IPS DF 6.9 (cell line): ENCODE results near the gene TXNDC2.
"Not testable (repeated sequence)": the region's sequence is repeated elsewhere in the genome, so short reads cannot be mapped to it uniquely, and the experiment has no call there.

Experiments used
- DNase-seq: peaks from one replicate; pipeline ENCODE4 v3.0.0-alpha.2; 2013; ENCODE audit warnings: low read depth, low spot score
- H3K27ac ChIP-seq: one replicate; pipeline ENCODE4 v1.5.1; 2013; ENCODE audit warnings: low read length, control low read depth
- H3K27me3 ChIP-seq: 2 replicates; pipeline ENCODE4 v1.6.1; 2013; ENCODE audit warnings: mild to moderate bottlenecking, low read length; ENCODE audit not compliant: control insufficient read depth, insufficient read depth
- H3K36me3 ChIP-seq: 2 replicates; pipeline ENCODE4 v1.6.1; 2013; ENCODE audit warnings: low read length; ENCODE audit not compliant: control insufficient read depth, insufficient read depth
- H3K4me1 ChIP-seq: 2 replicates; pipeline ENCODE4 v1.6.1; 2013; ENCODE audit warnings: low read length; ENCODE audit not compliant: control insufficient read depth, insufficient read depth
- H3K4me3 ChIP-seq: 2 replicates; pipeline ENCODE4 v1.5.1; 2013; ENCODE audit warnings: mild to moderate bottlenecking, low read length
- H3K9me3 ChIP-seq: 2 replicates; pipeline ENCODE4 v1.6.1; 2013; ENCODE audit warnings: low read length, inconsistent platforms; ENCODE audit not compliant: control insufficient read depth, insufficient read depth
- WGBS: extraction: QIAGEN DNeasy Blood & Tissue Kit; methylation state at CpG from one replicate; pipeline ENCODE4 v1.1.7; 2013; ENCODE audit warnings: mixed read lengths, missing lambda C conversion rate; ENCODE audit not compliant: insufficient read length, insufficient coverage; 5-methylcytosine and 5-hydroxymethylcytosine counted together

The TXNDC2 gene

DNA sequence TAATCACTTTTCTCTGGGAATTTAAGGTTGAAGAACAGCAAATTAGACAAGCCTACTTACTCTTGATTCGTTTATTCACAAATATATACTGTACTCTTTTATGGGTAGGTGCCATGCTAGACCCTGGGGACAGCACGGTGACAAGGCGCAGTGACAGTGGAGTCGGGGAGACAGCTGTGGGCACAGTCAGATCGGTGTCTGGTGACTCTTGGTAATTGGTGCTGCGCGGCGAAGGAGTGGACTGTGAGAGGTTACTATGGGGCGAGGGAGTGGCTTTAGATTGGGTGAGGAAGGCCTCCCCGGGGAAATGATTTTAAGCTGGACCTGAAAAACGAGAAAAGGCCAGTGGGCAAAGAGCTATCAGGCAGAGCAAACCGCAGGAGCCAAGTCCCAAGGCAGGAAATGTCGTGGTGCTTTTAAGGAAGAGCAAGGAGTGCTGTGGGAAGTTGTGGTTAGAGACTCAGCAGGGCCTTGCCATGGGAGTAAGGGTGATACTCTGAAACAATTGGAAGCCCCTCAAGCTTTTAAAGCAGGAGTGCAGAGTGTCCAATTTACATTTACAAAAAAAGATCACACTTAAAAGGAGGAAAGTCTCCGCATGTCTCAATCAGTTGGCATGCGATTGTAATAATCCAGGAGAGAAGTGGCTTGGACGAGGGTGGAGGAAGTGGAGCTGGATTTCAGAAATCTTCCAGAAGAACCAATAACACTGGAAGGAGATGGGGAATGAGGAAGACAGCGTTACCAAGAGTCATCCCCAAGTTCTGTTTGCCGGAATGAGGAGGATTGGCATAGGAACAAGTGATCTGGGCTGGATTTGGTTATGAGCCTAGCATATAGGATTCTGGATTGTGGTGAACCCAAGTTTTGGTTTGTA, 36.1 kb upstream of the TXNDC2 start:
- Histone ChIP-seq H3K9me3 (no peaks in the 10 kb centered on the region), H3K4me1 (peaks cover 1% of the 10 kb centered on the region), H3K4me3 (no peak overlapping the region), H3K36me3 (no peaks in the 10 kb centered on the region; the same call in 1 of the 2 replicates), H3K27me3 (no peaks in the 10 kb centered on the region), H3K27ac (no peak overlapping the region)
- WGBS, result no CpG with 5 or more reads among the region's 18 CpGs
- DNase-seq, result no peak

GRCh38 chr18:9850309-9850708, 35.5 kb upstream of the TXNDC2 start:
- no peak overlapping the region for H3K27ac ChIP-seq
- no peaks in the 10 kb centered on the region; the same call in 1 of the 2 replicates for H3K36me3 ChIP-seq
- WGBS, result no CpG with 5 or more reads among the region's 3 CpGs

GRCh38 chr18:9851511-9851910, 34.3 kb upstream of the TXNDC2 start:
- H3K27ac ChIP-seq, result no peak overlapping the region
- no peaks in the 10 kb centered on the region for H3K9me3 ChIP-seq
- DNase-seq, result no peak
- H3K36me3 ChIP-seq, result no peaks in the 10 kb centered on the region; the same call in 1 of the 2 replicates
- H3K27me3 ChIP-seq, result no peaks in the 10 kb centered on the region
- peaks cover 1% of the 10 kb centered on the region for H3K4me1 ChIP-seq
- no peak overlapping the region for H3K4me3 ChIP-seq
- WGBS, result no CpG with 5 or more reads among the region's 2 CpGs

More at GRCh38 chr18:9850309-9850708, 35.5 kb upstream of the TXNDC2 start:
- Histone ChIP-seq H3K4me3 (no peak overlapping the region), H3K4me1 (peaks cover 1% of the 10 kb centered on the region), H3K9me3 (no peaks in the 10 kb centered on the region), H3K27me3 (no peaks in the 10 kb centered on the region)
- DNase-seq, result no peak

- DNase-seq, result no peak
- Histone ChIP-seq H3K4me1 (peaks cover 1% of the 10 kb centered on the region), H3K4me3 (no peak overlapping the region), H3K27me3 (no peaks in the 10 kb centered on the region), H3K27ac (no peak overlapping the region), H3K36me3 (no peaks in the 10 kb centered on the region; the same call in 1 of the 2 replicates), H3K9me3 (no peaks in the 10 kb centered on the region)
- no CpG with 5 or more reads among the region's 5 CpGs for WGBS
Measured at GRCh38 chr18:9852266-9853081, 33.3 kb upstream of the TXNDC2 start.

DNA sequence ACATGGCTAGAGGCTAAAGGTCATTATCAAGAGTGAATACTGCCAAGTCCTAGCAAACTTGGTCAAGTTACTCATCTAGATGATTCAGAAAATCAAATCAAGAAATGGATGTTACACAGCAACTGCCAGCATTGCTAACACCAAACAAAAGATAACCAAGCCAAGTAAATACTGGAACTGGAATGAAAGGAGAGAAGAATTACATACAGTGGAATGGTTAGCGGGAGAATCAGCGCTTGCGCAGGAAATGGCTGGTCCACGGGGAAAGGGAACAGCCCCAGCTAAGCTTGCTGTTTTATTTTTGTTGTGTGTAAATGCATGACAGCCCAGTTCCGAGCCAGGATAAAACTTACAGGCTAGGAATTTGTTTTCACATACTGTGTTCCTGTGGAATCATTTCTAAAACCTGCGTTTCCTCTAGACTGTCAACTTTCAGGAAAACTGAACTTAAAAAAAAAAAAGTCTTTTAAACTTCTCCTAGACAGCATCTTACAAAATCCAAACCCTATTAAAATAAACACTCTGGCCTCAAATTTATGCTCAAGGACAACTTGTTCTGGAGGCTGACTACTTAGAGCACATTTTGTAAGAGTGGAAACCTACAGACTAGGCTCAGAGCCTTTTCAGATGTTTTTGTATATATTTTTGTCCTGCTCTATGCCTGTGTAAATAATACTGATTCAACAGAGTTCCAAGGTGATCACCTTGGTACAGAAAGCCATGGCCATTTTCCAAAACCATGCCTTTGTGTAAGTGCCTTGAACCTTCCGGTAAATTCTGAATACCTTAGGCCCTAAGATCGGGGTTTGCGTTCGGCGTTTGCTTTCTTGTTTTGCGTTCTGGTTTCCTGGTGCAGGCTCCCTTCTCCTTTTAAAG, 30.7 kb upstream of the TXNDC2 start:
- Histone ChIP-seq H3K27ac (no peak overlapping the region), H3K4me3 (no peak overlapping the region), H3K9me3 (no peaks in the 10 kb centered on the region), H3K27me3 (no peaks in the 10 kb centered on the region), H3K4me1 (peaks cover 1% of the 10 kb centered on the region; the same call in 1 of the 2 replicates), H3K36me3 (no peaks in the 10 kb centered on the region)
- no CpG with 5 or more reads among the region's 12 CpGs for WGBS
- DNase-seq, result no peak

GRCh38 chr18:9855681-9856080, 30.1 kb upstream of the TXNDC2 start:
- no peak for DNase-seq

GRCh38 chr18:9856092-9856491, 29.7 kb upstream of the TXNDC2 start:
- DNase-seq, result no peak
- WGBS, result no CpG with 5 or more reads among the region's 3 CpGs

More at GRCh38 chr18:9855681-9856080, 30.1 kb upstream of the TXNDC2 start:
- Histone ChIP-seq H3K27ac (no peak overlapping the region), H3K9me3 (no peaks in the 10 kb centered on the region), H3K36me3 (no peaks in the 10 kb centered on the region), H3K27me3 (no peaks in the 10 kb centered on the region), H3K4me1 (peaks cover 1% of the 10 kb centered on the region; the same call in 1 of the 2 replicates), H3K4me3 (no peak overlapping the region)
- WGBS, result no CpG with 5 or more reads among the region's 9 CpGs

DNA sequence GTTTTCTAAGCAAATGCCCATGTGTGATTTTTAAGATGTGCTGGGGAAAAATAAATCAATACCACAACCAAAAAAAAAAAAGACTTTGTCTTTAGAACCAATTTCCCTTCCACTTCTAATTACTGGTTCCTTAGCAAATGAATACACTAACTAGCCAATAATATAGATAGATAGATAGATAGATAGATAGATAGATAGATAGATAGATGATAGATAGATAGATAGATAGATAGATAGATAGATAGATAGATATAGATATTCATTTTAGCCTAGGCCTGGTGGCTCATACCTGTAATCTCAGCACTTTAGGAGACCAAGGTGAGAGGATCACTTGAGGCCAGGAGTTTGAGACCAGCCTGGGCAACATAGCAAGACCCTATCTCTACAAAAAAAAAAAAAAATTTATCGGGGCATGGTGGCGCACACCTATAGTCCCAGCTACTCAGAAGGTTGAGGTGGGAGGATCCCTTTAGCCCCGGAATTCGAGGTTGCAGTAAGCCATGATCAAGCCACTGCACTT, 28.2 kb upstream of the TXNDC2 start:
- not testable (repeated sequence) for H3K36me3 ChIP-seq, H3K27me3 ChIP-seq, DNase-seq, H3K4me3 ChIP-seq, H3K9me3 ChIP-seq, H3K27ac ChIP-seq, H3K4me1 ChIP-seq
- no CpG with 5 or more reads among the region's 4 CpGs for WGBS

More at GRCh38 chr18:9856092-9856491, 29.7 kb upstream of the TXNDC2 start:
- Histone ChIP-seq H3K27me3 (no peaks in the 10 kb centered on the region), H3K9me3 (no peaks in the 10 kb centered on the region), H3K27ac (no peak overlapping the region), H3K4me3 (no peak overlapping the region), H3K4me1 (peaks cover 1% of the 10 kb centered on the region; the same call in 1 of the 2 replicates), H3K36me3 (no peaks in the 10 kb centered on the region)

- Histone ChIP-seq H3K4me3 (no peak overlapping the region), H3K27ac (no peak overlapping the region), H3K9me3 (no peaks in the 10 kb centered on the region), H3K4me1 (peaks cover 1% of the 10 kb centered on the region; the same call in 1 of the 2 replicates), H3K27me3 (no peaks in the 10 kb centered on the region), H3K36me3 (no peaks in the 10 kb centered on the region)
- DNase-seq, result no peak
- no CpG with 5 or more reads among the region's 5 CpGs for WGBS
Measured at GRCh38 chr18:9858642-9859041, 27.1 kb upstream of the TXNDC2 start.
